ENCODE results near the gene PLEKHH2.
"Not testable (repeated sequence)": the region's sequence is repeated elsewhere in the genome, so short reads cannot be mapped to it uniquely, and the experiment has no call there.

PLEKHH2 gene

DNA sequence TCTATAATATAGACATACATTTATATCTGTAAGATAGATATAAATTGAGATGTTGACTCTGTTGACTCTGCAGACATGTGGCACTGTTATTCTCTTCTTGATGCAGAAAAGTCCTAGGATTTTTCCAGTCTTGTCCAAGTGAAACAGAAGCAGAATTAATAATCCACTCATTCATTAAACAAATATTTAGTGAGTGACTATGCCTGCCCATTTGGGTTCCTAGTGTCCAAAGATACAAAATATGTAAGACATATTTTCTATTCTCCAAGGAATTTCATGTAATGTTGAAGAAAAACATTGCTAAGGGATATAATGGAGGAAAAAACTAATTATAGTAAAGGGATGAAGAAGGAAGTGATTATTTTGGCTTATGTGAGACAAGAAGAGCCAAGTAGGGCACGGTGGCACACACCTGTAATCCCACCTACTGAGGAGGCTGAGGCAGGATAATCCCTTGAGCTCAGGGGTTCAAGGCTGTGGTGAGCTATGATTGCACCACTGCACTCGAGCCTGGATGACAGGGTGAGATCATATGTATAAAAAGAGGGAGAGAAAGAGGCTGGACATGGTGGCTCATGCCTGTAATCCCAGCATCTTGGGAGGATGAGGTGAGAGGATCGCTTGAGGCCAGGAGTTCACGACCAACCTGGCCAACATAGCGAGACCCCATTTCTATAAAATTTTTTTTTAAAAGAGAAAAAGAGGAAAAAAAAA is 19.9 kb upstream of the PLEKHH2 start:
- no peak for DNase-seq (ENCODE audit: insufficient read length, low spot score)
- TF ChIP-seq POLR2A (IDR thresholded peaks at IDR 0.05; ENCODE audit: low read depth, low read length) = no peak
- FAIRE-seq = no peak

GRCh38 chr2:43619511-43619910 is 17.5 kb upstream of the PLEKHH2 start:
- no peak for FAIRE-seq
- no peak for DNase-seq (ENCODE audit: insufficient read length, low spot score)
- TF ChIP-seq POLR2A (IDR thresholded peaks at IDR 0.05; ENCODE audit: low read depth, low read length) = no peak

DNA sequence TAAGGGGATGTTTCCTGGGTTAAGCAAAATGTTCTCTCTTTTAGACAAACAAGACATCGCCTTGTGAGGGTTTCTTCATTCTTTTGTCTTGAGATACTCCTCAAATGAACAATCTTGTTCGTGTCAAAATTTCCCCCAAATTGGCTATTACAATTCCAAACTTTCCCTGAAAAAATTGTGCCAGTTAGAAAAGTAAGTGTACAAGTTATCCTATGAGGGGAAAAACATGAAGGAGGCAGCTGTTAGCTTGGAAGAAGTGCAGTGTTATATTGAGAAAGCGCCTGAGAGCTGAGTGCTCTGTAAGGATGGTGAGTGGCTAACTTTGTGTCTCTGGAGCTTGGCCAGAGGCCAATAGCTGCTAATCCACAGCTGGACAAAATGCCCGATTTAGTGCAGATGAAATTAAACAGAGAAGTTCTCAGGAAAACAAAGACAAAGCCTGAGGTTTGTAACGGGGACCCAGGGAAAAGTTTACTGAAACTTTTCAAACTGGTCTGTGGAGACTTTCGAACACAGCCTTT is 14.1 kb upstream of the PLEKHH2 start:
- no peak for DNase-seq (ENCODE audit: insufficient read length, low spot score)
- no peak for FAIRE-seq
- no peak for TF ChIP-seq POLR2A (IDR thresholded peaks at IDR 0.05; ENCODE audit: low read depth, low read length)

GRCh38 chr2:43631618-43632317 is 5.3 kb upstream of the PLEKHH2 start:
- no peak for TF ChIP-seq POLR2A (IDR thresholded peaks at IDR 0.05; ENCODE audit: low read depth, low read length)
- no peak for FAIRE-seq
- DNase-seq (ENCODE audit: insufficient read length, low spot score) = no peak

GRCh38 chr2:43634604-43635306 is 2.3 kb upstream of the PLEKHH2 start:
- DNase-seq (ENCODE audit: insufficient read length, low spot score) (no peak), FAIRE-seq (no peak)
- no peak for TF ChIP-seq POLR2A (IDR thresholded peaks at IDR 0.05; ENCODE audit: low read depth, low read length)

DNA sequence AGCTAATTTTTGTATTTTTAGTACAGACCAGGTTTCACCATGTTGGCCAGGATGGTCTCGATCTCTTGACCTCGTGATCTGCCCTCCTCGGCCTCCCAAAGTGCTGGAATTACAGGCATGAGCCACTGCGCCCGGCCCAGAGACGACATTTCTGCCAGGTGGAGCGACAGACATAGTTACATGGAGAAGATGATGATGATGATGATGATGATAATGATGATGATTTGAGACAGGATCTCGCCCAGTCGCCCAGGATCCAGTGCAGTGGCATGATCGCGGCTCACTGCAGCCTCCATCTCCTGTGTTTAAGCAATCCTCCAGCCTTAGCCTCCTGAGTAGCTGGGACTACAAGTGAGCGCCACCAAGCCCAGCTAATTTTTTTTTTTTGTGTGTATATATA is 907 bp upstream of the PLEKHH2 start:
- not testable (repeated sequence) for DNase-seq (ENCODE audit: insufficient read length, low spot score); FAIRE-seq

- no peak for TF ChIP-seq POLR2A (IDR thresholded peaks at IDR 0.05; ENCODE audit: low read depth, low read length)
- FAIRE-seq (no peak), DNase-seq (ENCODE audit: insufficient read length, low spot score) (no peak)
Measured at GRCh38 chr2:43636621-43637020, 439 bp upstream of the PLEKHH2 start.

- no peak for FAIRE-seq
- TF ChIP-seq POLR2A (IDR thresholded peaks at IDR 0.05; ENCODE audit: low read depth, low read length) = no peak
- no peak for DNase-seq (ENCODE audit: insufficient read length, low spot score)
Measured at GRCh38 chr2:43642363-43642762, 5.3 kb downstream of the PLEKHH2 start.

DNA sequence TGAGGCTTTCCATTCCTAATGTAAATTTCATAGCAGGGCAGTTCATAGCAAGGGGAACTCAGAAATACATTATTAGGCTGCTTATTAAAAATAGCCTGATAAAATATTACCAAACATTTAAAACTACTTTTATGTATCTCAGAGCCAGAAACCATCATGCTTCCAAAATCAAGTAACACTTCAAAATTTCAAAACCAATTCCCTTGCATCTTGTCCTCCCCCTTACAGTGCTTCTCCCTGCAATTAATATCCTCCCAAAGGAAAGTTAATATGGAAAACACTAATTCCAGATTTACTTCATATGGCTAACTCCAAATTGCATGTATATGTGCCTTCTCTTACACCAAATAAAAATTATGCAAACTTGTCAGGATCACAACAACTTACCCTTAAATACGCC is 6.6 kb downstream of the PLEKHH2 start:
- FAIRE-seq = no peak
- TF ChIP-seq POLR2A (IDR thresholded peaks at IDR 0.05; ENCODE audit: low read depth, low read length) = no peak
- no peak for DNase-seq (ENCODE audit: insufficient read length, low spot score)

- TF ChIP-seq POLR2A (IDR thresholded peaks at IDR 0.05; ENCODE audit: low read depth, low read length) = no peak
- FAIRE-seq (no peak), DNase-seq (ENCODE audit: insufficient read length, low spot score) (no peak)
Measured at GRCh38 chr2:43648994-43649701, 12.1 kb downstream of the PLEKHH2 start.

DNA sequence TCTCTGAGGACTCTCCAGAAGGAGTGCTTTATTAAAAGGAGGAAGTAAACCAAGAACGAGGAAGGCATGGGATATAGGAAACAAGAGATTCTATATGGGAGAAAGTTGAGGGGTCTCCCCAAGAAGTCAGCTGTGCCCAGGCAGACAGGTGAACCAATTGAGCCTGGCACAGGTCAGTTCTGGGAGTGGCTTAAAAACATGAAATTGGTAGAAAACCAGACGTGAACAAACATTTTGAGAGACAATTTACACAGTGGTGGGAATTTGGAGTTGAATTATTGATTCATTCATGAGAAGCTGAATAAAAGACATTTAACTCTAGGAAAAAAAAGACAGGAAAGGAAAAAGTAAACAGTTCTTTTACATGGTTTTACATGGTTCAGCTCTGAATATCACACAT is 16.4 kb downstream of the PLEKHH2 start:
- FAIRE-seq (no peak), DNase-seq (ENCODE audit: insufficient read length, low spot score) (no peak)
- no peak for TF ChIP-seq POLR2A (IDR thresholded peaks at IDR 0.05; ENCODE audit: low read depth, low read length)

GRCh38 chr2:43657241-43657640 is 20.2 kb downstream of the PLEKHH2 start:
- TF ChIP-seq POLR2A (IDR thresholded peaks at IDR 0.05; ENCODE audit: low read depth, low read length) = no peak
- no peak for FAIRE-seq
- no peak for DNase-seq (ENCODE audit: insufficient read length, low spot score)

DNA sequence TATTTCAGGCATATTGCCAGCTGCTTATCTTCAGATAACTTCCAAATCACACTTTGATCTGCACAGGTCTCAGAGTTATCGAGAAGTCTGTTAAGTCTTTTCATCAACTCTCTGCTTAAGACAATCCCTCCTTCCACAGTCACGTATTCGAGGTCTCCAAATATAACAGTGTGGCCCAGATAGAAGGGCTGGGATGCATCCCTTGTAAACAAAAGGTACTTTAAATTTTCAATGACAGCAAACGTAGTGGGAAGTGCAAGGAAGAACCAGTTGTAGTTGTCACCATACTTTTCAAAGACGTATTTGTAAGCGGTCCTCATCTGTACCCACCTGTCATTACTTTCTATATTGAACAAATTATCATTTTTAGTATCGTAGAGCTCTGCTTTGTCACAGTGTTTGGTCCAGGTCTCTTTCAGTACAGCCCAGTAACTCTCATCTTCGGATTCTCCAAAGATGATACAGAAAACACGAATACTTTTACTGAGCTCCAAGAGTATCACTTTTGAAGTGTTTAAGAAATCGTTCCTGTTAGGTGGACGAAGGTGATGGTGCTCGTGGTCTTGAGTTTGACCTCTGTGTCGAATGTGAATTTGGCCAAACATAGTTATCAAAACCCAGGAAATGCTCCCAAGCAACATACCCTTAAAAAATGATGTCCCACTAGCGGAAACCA is 38.7 kb downstream of the PLEKHH2 start:
- TF ChIP-seq POLR2A (IDR thresholded peaks at IDR 0.05; ENCODE audit: low read depth, low read length) = no peak
- DNase-seq (ENCODE audit: insufficient read length, low spot score) (no peak), FAIRE-seq (peak; percentile 66)

All from H54 (cell line).